Neural cell (in vitro differentiated cells): ENCODE results near the gene PRDM11.

ENCODE experiments used
- EZH2 ChIP-seq: fragments of 200-600, 300-800 bp; shearing (Covaris generic), sonication (generic); IDR thresholded peaks from 2 replicates; pipeline ENCODE4 v1.6.1; 2014; ENCODE audit warnings: antibody characterized with exemption, low read length, borderline replicate concordance, mild to moderate bottlenecking; ENCODE audit not compliant: insufficient read depth, poor library complexity, severe bottlenecking
- POLR2AphosphoS5 ChIP-seq: IDR thresholded peaks from 2 replicates; pipeline ENCODE4 v1.6.1; 2012
- TF ChIP-seq, protein P1 (sequence below): fragments of 450-650 bp; IDR thresholded peaks from 2 replicates; pipeline ENCODE4 v1.5.1; 2014; ENCODE audit warnings: antibody characterized with exemption, mild to moderate bottlenecking, moderate library complexity; ENCODE audit not compliant: poor library complexity, severe bottlenecking
- TF ChIP-seq, protein P2 (sequence below): IDR thresholded peaks from 2 replicates; pipeline ENCODE4 v1.6.1; 2012; ENCODE audit warnings: borderline replicate concordance

DNA sequence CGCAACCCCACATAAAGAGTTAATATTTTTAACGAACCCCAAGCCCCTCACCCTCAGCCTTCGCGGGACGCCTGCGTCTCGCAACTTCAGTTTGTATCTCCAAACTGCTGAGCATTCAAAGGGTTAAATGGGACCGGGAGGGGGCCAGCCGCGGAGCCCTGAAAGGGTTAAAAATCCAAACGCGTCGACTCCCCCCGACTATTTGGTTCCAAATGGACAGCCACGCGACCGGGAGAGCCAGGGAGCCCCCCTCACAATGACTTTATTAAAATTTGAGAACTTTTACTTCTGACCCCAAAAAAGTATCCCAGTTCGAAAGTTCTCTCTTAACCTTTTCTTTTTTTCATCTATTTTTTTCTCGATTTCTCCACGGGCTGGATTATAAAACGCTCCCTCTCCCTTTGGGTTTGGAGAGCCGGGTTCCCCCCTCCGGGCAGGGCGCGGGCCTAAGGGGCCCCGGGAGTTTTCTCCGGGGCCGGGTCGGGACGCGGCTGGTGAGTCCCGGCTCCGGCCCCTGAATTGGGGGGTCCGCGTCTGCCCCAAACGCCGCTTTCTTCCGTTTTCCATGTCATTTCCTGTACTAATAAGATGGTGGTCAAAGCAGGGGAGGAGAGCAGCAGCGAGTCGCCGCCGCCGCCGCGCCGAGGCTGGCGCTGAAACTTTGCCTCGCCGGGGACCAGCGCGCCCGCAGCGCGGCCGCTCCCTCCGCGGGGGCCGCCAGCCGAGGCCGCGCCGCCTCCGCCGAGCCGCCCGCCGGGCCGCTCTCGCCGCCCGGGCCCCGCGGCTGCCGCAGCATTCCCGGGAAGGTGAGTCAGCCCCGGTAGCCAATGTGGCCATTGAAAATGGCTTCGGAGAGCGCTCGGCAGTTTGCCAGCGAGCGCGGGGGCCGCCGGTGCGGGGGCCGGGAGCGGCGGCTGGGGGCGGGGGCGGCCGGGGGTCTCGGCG, at the start of gene PRDM11:
- TF ChIP-seq, protein P1, sequence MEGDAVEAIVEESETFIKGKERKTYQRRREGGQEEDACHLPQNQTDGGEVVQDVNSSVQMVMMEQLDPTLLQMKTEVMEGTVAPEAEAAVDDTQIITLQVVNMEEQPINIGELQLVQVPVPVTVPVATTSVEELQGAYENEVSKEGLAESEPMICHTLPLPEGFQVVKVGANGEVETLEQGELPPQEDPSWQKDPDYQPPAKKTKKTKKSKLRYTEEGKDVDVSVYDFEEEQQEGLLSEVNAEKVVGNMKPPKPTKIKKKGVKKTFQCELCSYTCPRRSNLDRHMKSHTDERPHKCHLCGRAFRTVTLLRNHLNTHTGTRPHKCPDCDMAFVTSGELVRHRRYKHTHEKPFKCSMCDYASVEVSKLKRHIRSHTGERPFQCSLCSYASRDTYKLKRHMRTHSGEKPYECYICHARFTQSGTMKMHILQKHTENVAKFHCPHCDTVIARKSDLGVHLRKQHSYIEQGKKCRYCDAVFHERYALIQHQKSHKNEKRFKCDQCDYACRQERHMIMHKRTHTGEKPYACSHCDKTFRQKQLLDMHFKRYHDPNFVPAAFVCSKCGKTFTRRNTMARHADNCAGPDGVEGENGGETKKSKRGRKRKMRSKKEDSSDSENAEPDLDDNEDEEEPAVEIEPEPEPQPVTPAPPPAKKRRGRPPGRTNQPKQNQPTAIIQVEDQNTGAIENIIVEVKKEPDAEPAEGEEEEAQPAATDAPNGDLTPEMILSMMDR = no peak
- TF ChIP-seq EZH2 (no peak), POLR2AphosphoS5 (no peak)
- TF ChIP-seq, protein P2, sequence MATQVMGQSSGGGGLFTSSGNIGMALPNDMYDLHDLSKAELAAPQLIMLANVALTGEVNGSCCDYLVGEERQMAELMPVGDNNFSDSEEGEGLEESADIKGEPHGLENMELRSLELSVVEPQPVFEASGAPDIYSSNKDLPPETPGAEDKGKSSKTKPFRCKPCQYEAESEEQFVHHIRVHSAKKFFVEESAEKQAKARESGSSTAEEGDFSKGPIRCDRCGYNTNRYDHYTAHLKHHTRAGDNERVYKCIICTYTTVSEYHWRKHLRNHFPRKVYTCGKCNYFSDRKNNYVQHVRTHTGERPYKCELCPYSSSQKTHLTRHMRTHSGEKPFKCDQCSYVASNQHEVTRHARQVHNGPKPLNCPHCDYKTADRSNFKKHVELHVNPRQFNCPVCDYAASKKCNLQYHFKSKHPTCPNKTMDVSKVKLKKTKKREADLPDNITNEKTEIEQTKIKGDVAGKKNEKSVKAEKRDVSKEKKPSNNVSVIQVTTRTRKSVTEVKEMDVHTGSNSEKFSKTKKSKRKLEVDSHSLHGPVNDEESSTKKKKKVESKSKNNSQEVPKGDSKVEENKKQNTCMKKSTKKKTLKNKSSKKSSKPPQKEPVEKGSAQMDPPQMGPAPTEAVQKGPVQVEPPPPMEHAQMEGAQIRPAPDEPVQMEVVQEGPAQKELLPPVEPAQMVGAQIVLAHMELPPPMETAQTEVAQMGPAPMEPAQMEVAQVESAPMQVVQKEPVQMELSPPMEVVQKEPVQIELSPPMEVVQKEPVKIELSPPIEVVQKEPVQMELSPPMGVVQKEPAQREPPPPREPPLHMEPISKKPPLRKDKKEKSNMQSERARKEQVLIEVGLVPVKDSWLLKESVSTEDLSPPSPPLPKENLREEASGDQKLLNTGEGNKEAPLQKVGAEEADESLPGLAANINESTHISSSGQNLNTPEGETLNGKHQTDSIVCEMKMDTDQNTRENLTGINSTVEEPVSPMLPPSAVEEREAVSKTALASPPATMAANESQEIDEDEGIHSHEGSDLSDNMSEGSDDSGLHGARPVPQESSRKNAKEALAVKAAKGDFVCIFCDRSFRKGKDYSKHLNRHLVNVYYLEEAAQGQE = peak; percentile 14
